Measurements from ENCODE around the gene SYT8.
A peak's percentile ranks its signal among the peaks of the same experiment; 100 is the strongest.

Gene SYT8

GRCh38 chr11:1832211-1832919, 2.4 kb upstream of the SYT8 start:
- no peak for DNase-seq (ENCODE audit: low read depth)

DNA sequence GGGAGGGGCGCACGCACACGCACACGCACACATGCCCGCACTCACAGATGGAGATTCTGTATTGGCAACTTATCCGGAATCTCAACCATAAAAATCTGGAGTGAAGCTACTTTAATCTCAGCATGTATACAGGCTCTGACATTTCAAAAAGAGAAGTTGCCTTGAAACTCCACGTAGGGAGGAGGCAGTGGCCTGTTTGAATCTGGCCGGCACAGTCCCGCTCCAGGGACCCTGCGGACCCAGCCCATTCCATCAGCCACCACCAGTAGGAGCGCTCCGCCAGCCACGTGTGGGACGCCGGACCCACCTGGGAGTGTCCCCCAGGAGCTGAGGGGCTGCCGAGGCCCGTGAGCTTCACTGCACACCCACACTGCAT, 1.9 kb upstream of the SYT8 start:
- no peak for DNase-seq (ENCODE audit: low read depth)

GRCh38 chr11:1834062-1834610, 654 bp upstream of the SYT8 start:
- no peak for DNase-seq (ENCODE audit: low read depth)

DNA sequence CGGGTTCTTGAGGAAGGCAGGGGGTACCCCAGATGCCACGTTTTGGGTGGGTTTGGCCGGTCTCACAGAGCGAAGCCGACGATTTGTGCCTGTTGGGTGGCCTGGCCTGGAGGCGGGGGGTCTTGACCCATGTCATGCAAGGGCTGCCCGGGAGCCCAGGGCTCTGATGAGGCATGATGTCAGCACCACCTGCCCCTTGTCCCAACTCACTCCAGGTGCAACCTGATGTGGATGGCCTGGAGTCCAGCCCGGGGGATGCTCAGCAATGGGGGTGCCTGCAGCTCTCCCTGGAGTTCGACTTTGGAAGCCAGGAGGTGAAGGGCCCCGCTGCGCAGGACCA, 851 bp downstream of the SYT8 start:
- DNase-seq (ENCODE audit: low read depth): no peak

DNA sequence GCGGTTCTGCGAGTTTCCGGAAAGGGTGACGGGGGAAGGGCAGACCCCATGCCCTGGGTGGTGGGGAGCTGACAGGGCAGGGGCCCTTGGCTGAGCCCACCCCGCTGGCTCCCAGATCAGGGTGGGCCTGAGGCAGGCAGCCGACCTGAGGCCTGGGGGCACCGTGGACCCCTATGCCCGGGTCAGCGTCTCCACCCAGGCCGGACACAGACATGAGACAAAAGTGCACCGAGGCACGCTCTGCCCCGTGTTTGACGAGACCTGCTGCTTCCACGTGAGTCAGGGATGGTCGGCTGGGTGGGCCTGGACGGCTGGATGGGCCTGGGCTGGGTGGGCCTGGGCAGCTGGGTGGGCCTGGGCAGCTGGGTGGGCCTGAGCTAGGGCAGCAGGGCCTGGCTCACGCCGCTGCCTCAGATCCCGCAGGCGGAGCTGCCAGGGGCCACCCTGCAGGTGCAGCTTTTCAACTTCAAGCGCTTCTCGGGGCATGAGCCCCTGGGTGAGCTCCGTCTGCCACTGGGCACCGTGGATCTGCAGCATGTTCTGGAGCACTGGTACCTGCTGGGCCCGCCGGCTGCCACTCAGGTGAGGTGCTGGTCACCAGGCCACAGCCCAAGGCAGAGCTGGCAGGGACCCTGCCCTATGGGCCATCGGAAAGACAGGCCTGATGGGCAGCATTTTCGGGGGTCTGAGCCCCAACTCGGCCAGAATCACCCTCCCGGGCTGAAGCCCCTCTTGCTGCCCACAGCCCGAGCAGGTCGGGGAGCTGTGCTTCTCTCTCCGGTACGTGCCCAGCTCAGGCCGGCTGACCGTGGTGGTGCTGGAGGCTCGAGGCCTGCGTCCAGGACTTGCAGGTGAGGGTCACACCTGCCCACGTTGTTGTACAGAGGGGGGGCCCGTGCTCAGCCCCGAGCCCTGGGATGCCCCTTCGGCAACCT, 1.5 kb downstream of the SYT8 start:
- DNase-seq (ENCODE audit: low read depth): no peak

DNA sequence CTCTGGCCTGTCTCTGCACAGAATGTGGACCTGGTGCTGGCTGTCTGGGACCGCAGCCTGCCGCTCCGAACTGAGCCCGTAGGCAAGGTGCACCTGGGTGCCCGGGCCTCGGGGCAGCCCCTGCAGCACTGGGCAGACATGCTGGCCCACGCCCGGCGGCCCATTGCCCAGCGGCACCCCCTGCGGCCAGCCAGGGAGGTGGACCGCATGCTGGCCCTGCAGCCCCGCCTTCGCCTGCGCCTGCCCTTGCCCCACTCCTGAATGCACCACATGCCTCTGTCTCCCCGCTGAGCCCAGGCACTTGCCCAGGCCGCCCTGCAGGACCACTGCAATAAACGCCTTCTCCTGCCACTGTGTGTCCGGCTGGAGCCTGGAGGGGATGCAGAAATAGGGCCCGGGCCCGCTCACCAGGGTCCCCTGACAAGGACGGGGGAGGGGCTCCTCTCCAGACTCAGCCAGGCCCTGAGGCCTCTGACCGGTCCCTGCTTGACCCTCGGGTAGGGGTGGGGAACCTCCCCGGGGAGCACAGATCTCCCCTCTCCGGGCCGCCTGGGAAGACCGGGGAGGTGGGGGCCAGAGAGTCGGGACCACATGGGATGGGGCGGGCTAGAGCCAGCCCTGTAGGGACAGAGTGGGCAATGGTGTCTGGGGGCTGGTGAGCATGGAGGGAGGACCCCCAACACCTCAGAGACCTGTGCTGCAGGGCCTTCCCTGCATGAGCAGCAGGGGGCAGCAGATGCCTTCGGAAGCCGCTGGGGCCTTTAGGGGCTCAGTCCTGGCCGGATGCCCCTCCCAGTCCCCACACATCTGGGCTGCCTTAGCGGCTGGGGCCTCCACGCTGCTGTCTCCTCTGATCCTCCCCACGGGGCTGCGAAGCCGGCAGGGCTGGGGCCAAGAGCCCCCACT, 2.6 kb downstream of the SYT8 start:
- DNase-seq (ENCODE audit: low read depth): peak; percentile 45

- no peak for DNase-seq (ENCODE audit: low read depth)
Measured at GRCh38 chr11:1838077-1838425, 3.3 kb downstream of the SYT8 start.

GRCh38 chr11:1838426-1839144, 3.8 kb downstream of the SYT8 start, which contains the start of gene TNNI2:
Gene TNNI2, plus strand, starts transcription at chr11:1838981. Its CDS starts 716 bp downstream, at chr11:1839697.
- no peak for DNase-seq (ENCODE audit: low read depth)

DNA sequence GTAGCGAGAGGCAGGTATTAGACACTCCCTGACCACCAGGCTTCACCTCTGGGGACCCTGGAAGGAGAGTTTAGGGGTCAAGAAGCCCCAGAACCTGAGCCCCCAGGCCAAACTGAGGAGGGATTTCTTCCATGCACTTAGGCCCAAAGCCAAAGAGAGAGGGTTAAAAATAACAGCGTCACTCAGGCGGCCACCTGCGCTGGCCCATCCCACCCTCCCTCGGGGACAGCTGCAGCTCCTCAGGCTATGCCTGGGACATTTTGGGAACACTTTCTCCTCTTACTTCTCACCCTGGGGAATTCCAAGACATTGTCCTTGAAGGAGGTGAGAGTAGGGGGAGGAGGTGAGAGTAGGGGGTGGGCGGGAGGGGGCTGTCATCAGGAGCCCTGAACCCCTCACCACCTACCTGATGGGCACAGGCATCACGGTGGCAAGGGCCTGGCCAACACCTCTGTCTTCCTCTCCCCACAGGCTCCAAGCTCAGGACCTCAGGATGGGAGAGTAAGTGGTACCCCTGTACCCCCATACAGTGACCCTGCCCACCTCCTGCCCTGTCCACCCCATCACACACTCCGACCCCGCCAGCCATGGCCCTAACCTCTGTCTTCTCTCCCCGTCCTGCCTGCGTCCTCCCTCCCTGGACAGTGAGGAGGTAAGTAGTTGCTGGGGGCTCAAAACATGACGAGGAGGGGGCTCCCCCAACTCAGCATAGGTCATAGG, 4.6 kb downstream of the SYT8 start:
- no peak for DNase-seq (ENCODE audit: low read depth)

- DNase-seq (ENCODE audit: low read depth): no peak
Measured at GRCh38 chr11:1839924-1840779, 5.4 kb downstream of the SYT8 start.

- DNase-seq (ENCODE audit: low read depth): no peak
Measured at GRCh38 chr11:1840780-1841480, 6.1 kb downstream of the SYT8 start.

DNA sequence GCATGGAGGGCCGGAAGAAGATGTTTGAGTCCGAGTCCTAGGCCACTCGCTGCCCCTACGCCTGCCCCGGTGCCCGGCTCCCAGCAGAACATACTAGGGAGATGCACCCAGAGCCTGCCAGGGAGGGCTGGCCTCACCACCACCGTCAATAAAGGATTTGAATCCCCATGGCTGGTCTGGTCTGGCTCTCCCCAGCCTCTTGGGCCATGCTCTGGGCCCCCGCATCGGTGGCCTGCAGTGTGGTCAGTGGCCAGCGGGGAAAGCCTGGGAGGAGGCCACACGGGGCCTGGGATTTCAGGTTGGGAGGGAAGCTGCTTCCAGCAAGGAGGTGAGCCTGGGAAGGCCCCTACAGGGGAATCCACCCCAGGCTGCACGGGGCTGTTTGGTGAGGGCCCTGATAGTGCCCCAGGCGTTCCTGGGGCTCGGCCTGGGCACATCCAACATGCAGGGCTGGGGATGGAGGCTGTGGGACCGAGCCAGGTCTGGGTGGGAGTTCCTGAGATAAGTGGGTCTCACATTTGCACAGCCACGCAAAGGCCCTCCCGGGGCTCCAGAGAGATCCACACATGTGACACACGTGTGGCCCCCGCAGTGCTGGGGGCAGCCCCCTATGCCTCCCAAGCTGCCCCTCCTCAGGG, 6.8 kb downstream of the SYT8 start:
- no peak for DNase-seq (ENCODE audit: low read depth)

GRCh38 chr11:1842149-1843097, 7.6 kb downstream of the SYT8 start:
- no peak for DNase-seq (ENCODE audit: low read depth)

- no peak for DNase-seq (ENCODE audit: low read depth)
Measured at GRCh38 chr11:1843098-1843473, 8.3 kb downstream of the SYT8 start.

- no peak for DNase-seq (ENCODE audit: low read depth)
Measured at GRCh38 chr11:1843796-1844195, 9.0 kb downstream of the SYT8 start.

GRCh38 chr11:1844221-1845094, 9.7 kb downstream of the SYT8 start:
- DNase-seq (ENCODE audit: low read depth): no peak

DNA sequence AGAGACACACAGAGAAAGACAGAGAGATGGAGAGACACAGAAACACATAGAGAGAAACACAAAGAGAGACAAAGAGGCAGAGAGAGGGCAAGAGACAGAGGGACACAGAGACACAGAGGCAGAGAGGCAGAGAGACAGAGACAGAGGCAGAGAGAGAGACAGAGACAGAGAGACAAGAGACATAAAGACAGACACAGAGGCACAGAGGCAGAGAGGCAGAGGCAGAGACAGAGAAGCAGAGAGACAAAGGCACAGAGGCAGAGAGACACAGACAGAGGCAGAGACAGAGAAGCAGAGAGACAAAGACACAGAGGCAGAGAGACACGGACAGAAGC, 10.3 kb downstream of the SYT8 start:
- DNase-seq (ENCODE audit: low read depth): no peak

All from iris pigment epithelial cell (primary cell).